22Rv1 (cell line): ENCODE data around the gene ZNF385A.

Source experiments
- H3K27ac ChIP-seq: fragments of 450-650 bp; 2 replicates; pipeline ENCODE4 v1.5.1; 2017
- CTCF ChIP-seq: fragments of 450-650 bp; IDR thresholded peaks from 2 replicates; pipeline ENCODE4 v1.5.1; 2017; ENCODE audit warnings: mild to moderate bottlenecking
- ZFX ChIP-seq: fragments of 450-650 bp; IDR thresholded peaks from 2 replicates; pipeline ENCODE4 v1.6.1; 2017; ENCODE audit warnings: antibody characterized with exemption, borderline replicate concordance

The ZNF385A gene

GRCh38 chr12:54386403-54387113 is 2.0 kb upstream of the ZNF385A start:
- TF ChIP-seq CTCF (no peak), ZFX (no peak)
- peak overlapping the region; percentile 99 for H3K27ac ChIP-seq

DNA sequence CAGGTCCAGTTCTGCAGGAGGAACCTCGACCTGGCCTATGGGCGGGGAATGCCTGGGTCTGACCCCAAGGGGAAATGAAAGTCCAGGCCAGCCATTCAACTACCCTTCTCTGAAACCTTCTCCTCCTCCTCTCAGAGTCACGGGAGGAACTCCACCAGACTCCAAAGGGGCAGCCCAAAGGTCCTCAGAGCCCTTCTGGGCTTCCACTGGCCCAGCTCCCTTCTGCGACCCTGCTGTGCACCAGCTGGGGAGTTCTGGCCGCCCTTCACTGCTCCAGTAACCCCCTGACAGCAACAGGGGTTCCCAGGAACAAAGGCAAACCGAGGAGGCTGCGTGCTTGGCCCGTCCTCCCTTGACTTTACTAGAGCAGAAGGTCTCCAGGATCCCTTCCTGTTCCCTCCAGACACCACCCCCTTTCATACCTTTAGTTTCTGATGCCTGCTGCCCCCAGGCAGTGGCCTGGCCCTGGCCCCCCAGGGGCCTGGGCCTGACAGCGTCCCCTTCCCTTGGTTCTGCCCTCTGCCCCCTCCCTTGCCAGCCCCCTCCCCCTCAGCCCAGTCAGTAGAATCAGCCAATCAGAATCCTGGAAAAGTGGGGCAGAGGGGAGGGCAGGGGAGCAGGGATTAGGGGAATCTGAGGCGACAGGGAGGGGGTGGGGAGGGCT is 850 bp upstream of the ZNF385A start:
- no peak for TF ChIP-seq ZFX
- no peak for TF ChIP-seq CTCF
- peak overlapping the region; percentile 99 for H3K27ac ChIP-seq

DNA sequence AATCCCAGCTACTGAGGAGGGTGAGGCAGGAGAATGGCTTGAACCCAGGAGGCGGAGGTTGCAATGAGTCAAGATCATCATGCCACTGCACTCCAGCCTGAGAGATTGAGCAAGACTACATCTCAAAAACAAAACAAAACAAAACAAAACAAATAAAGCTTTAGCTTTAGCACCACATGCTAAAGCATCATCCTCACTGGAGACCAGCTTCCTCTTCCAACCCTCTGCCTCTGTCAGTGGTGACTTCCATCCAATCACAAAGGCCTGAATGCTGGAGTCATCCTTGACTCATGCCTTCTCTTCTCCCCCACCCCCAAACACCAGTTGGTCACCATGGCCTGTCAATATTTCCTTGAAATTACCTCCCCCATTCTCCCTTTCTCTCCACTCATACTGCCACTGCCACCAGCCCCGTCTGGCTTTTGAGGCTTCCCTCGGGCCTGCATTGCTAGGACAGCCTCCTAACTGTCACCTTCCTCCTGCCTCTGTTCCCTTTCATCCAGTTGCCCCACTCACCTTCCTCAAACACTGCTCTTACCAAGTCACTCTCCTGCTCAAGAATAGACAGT is 1.4 kb downstream of the ZNF385A start:
- H3K27ac ChIP-seq, result no peak overlapping the region
- TF ChIP-seq ZFX (no peak), CTCF (no peak)

DNA sequence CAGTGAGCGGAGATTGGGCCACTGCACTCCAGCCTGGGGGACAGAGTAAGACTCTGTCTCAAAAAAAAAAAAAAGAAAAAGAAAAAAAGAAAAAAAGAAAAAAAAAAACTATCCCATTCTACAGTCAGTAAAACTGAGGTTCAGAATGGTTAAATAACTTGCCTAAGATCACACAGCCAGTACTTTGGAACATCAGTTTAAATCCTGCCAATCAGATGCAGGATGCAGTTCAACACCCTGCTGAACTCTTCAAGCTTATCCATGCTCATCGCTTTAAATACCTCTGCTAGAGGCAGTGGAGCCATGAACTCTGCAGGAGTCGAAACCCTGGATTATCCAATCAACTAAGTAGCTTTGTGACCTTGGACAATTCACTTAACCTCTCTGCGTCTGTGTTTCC is 3.4 kb downstream of the ZNF385A start:
- H3K27ac ChIP-seq, result no peak overlapping the region
- TF ChIP-seq ZFX, result no peak

- TF ChIP-seq ZFX (no peak), CTCF (peak; percentile 100)
- peak overlapping the region; percentile 70 for H3K27ac ChIP-seq
Measured at GRCh38 chr12:54379398-54380201, 4.9 kb downstream of the ZNF385A start.

GRCh38 chr12:54378796-54379397 is 5.6 kb downstream of the ZNF385A start:
- TF ChIP-seq CTCF, result no peak
- no peak for TF ChIP-seq ZFX

GRCh38 chr12:54377797-54378515 is 6.6 kb downstream of the ZNF385A start:
- no peak overlapping the region for H3K27ac ChIP-seq
- TF ChIP-seq ZFX, result no peak
- no peak for TF ChIP-seq CTCF

More at GRCh38 chr12:54378796-54379397, 5.6 kb downstream of the ZNF385A start:
- peak overlapping the region; percentile 70 for H3K27ac ChIP-seq
